A673 (cell line): ENCODE measurements around the gene NIM1K.

Experiments
- CTCF ChIP-seq: fragments of 300-800, 200-600 bp; sonication (generic); conservative IDR thresholded peaks from 2 replicates; pipeline ENCODE4 v1.5.1; 2017; ENCODE audit warnings: low read depth, mild to moderate bottlenecking, antibody characterized with exemption, low read length, moderate library complexity, mixed read lengths
- EZH2 ChIP-seq: fragments of 200-600 bp; sonication (generic); IDR thresholded peaks from 2 replicates; pipeline ENCODE4 v1.6.1; 2017; ENCODE audit warnings: borderline replicate concordance, low read depth, mild to moderate bottlenecking, mixed read lengths, antibody characterized with exemption, low read length; ENCODE audit not compliant: poor library complexity, severe bottlenecking

GRCh38 chr5:43216941-43217340 is 24.9 kb downstream of the NIM1K start:
- TF ChIP-seq CTCF (no peak), EZH2 (no peak)
